ENCODE results near the gene ALX3.

DNA sequence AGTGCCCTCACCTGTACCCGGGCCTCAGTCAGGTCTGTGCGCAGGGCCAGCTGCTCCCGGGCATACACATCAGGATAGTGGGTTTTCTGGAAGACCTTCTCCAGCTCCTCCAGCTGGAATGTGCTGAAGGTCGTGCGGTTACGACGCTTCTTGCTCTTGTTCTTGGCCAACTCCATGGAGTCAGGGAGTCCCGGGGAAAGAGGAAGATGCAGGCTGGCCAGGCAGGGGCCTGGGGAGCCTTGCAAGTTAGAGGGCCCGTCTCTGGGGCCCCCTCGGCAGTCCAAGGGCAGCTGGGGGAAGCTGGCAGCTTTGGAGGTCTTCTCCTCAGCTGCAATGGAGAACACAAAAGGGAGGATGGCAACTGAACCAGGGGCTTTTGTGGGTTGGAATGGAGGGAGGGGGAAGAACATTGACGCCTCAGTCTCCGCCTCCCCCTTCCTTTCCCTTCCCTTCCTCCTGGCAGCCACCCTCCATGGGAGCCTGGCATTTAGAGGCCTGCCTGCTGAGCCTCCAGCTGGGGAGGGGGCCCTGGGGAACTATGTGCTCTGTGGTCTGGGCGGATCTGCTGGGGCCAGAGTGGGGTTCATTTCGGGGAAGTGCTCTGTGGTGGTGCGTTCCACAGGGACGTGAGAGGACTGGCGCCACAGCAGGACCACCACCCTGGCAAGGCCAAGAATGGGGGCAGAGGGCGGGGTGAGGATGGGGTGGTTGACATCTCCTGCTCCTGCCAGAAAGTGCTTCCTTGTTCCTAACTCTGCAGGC is 5.7 kb downstream of the ALX3 start:
- TF ChIP-seq POLR2A (IDR thresholded peaks at IDR 0.05; ENCODE audit: low read length) (no peak), GATA1 (IDR thresholded peaks at IDR 0.05; ENCODE audit: low read depth, low read length) (no peak)
